GM19025 (cell line): Measurements from ENCODE around the gene PRSS8.
"Not testable (repeated sequence)": the region's sequence is repeated elsewhere in the genome, so short reads cannot be mapped to it uniquely, and the experiment has no call there.

Experiments
- ATAC-seq: cut with Tn5 transposase; IDR thresholded peaks from one replicate; pipeline ENCODE4 v1.9.1; 2021; ENCODE audit warnings: mild to moderate bottlenecking, low read depth, moderate library complexity; ENCODE audit not compliant: unreplicated experiment

Gene PRSS8

GRCh38 chr16:31108035-31108793 lies 27.3 kb downstream of the PRSS8 start, which contains the start of gene BCKDK:
BCKDK (plus strand) TSS chr16:31108386; CDS start chr16:31109224, 838 bp downstream.
- peak; percentile 82 for ATAC-seq

GRCh38 chr16:31107465-31107867 lies 28.1 kb downstream of the PRSS8 start:
- peak; percentile 56 for ATAC-seq

DNA sequence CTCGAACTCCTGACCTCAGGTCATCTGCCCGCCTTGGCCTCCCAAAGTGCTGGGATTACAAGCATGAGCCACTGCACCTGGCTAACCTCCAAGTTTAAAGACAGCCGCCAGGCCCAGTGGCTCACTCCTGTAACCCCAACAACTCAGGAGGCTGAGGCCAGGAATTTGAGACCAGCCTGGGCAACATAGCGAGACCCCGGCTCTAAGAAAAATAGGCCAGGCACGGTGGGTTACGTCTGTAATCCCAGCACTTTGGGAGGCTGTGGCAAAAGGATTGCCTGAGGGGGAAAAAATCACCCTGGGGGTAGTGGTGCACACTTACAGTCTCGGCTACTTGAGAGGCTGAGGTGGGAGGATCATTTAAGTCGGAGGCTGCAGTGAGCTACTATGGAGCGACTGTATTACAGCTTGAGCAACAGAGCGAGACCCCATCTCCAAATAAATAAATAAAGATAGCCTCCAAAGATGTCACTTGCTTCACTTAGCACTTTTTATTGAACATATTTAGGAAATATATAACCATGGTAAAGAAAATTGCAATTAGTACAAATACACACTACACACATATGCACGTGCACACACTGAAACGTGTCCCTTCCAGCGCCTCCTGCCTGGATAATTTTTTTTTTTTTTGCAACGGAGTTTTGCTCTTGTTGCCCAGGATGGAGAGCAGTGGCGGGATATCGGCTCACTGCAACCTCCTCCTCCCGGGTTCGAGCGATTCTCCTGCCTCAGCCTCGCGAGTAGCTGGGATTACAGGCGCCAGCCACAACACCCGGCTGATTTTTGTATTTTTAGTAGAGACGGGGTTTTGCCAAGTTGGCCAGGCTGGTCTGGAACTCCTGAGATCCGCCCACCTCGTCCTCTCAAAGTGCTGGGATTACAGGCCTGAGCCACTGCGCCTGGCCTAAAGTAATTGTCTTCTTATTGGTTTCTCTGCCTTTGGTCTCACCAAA lies 28.7 kb downstream of the PRSS8 start:
- ATAC-seq: no peak

- no peak for ATAC-seq
These were observed 29.8 kb downstream of the PRSS8 start for GRCh38 chr16:31105677-31106213.

- not testable (repeated sequence) for ATAC-seq
These were observed 34.5 kb downstream of the PRSS8 start for GRCh38 chr16:31100876-31101641.

DNA sequence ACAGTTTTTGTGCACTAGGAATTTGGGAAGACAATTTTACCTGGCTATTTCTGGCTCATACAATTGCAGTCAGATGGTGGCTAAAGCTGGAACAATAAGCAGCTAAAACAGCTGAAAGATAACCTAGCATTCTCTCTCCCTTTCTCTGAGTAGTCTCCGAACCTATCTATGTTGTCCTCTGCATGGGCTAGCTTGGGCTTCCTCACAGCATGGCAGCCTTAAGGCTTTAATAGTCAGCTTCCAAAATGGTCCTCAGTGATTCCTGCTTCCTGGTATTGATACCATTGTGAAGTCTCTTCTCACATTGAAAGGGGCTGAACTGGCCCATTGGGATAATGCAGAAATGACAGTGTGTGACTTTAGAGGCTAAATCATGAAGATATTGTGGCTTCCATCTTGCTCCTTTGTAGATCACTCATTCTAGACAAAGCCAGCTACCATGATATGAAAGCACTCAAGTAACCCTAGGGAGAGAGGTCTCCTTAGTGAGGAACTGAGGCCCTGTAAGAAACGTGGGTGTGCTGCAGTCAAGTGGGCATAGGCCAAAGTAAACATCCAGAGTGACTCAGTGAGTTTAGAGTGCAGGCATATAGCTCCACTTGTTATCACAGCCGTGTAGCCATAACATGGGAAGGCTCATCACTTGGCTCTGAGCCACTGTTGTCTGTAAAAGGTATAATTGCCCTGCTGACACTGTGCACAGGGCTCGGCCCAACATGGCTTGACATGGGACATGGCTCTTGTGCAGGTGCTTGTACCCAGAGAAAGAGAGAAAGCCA lies 35.5 kb downstream of the PRSS8 start:
- no peak for ATAC-seq

DNA sequence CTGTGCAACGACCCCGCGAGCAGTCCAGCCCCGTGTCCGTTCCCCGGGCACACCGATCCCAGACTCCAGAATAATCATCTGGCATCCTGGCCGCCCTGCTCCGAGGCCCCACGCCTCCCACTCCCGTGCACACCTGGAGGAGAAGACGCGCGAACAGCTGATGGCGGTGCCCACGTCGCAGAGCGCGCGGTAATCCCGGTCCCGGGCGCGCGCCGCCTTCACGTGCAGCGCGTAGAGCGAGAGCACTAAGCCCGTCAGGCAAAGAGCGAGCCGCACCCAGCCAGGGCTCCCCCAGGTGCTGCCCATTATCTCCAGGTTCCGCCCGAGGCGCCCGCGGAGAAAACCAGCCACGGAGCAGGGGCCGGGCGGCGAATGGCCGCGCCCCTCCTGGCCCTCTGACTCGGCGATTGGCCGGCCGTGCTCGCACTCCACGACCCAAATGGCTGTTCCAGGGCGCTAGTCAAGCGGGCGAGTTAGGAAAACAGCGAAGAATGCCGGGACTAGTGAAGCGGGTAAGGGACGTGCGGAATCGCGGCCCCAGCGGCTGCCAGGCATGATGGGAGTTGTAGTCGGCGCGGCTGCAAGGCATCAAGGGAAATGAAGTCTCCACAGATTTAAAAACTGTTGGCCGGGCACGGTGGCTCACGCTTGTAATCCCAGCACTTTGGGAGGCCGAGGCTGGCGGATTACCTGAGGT lies 41.0 kb downstream of the PRSS8 start, which contains the start of gene VKORC1:
Gene VKORC1 (minus strand): TSS at position 374 of the 697 bp plus-strand sequence. CDS start 68 bp downstream, at position 306.
- peak; percentile 89 for ATAC-seq

GRCh38 chr16:31094088-31094423 lies 41.5 kb downstream of the PRSS8 start:
- no peak for ATAC-seq

- ATAC-seq: no peak
These were observed 42.3 kb downstream of the PRSS8 start for GRCh38 chr16:31093132-31093703.

DNA sequence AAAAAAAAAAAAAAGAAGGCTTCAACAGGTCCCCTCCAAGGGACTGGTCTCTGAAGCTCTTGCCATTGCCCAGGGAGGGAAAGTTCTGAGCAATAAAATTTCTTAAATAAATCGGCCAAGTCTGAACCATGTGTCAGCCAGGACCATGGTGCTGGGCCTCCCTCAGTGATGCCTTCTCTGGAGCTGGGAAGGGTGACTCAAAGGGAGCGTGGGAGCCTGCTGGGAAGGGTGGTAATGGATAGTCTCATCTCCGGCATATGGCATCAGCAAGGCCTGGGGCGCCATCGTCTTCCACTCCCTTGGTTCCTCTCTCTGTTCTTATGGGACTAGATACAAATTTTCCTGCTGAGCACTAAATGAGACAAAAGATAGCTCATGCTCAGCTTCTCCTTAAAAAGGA lies 43.2 kb downstream of the PRSS8 start:
- ATAC-seq: no peak

- no peak for ATAC-seq
These were observed 45.0 kb downstream of the PRSS8 start for GRCh38 chr16:31090540-31090939.

DNA sequence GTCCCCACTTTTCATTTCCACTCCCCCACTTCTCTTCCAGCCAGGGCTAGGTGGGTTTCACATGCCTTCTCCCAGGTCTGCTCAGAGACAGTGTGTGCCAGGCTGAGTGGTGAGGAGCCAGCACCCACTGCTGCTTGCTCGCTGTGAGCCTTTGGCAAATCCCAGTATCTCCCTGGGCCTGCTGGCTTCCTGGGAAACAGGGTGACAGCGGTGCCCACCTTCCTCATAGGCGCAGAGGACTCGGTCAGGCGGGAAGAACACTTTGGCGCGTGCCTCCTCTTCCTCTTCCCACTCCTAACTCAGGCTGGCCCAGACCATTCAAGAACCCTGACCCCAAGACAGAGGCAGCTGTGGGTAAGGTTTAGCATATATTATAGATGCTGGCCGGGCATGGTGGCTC lies 46.3 kb downstream of the PRSS8 start:
- no peak for ATAC-seq

- no peak for ATAC-seq
These were observed 46.9 kb downstream of the PRSS8 start, which contains the start of gene PRSS53 for GRCh38 chr16:31088459-31089183. PRSS53 (minus strand) TSS chr16:31088943; CDS start chr16:31088809, 134 bp downstream.

- ATAC-seq: no peak
These were observed 47.6 kb downstream of the PRSS8 start for GRCh38 chr16:31087971-31088370.

DNA sequence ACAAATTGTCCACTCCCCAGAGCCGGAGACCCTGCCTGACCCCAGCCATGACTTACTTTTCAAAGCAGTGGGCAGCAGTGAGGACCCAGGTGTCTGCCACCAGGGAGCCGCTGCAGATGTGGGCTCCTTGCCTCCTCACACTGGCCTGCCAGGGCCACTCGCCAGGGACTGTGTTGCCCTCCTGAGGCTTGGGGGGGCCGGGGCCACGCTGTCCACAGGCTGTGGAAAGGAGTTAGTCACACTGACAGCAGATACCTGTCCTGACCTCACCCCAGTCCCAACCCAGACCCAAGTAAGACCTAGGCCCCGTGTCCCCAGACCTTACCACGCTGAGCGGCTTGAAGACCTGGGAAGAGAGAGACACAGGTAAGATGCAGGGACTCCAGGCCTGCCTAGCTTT lies 48.0 kb downstream of the PRSS8 start:
- ATAC-seq: no peak

DNA sequence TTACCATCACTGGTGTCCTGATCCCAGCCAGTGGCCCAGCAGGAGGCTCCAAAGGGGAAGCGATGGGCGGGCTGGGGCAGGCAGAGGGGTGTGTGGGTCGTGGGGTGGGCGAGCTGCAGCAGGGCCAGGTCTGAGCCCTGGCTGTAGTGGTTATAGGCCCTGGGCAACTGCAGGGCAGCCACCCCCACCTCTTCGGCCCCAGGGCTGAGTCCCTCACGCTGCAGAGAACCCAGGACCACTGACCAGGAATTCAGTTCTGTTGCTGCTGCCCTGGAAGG lies 49.0 kb downstream of the PRSS8 start:
- ATAC-seq: no peak

GRCh38 chr16:31085873-31086628 lies 49.5 kb downstream of the PRSS8 start:
- ATAC-seq: no peak
